GM21381 (cell line): ENCODE data around the gene FGF19.

Experiments
- ATAC-seq: cut with Tn5 transposase; IDR thresholded peaks from one replicate; pipeline ENCODE4 v1.9.1; 2021; ENCODE audit warnings: mild to moderate bottlenecking, moderate library complexity; ENCODE audit not compliant: unreplicated experiment

Gene FGF19

GRCh38 chr11:69703768-69704507 lies at the start of gene FGF19:
Gene FGF19, minus strand, starts transcription at chr11:69704022. Its CDS starts 146 bp downstream, at chr11:69703876.
- ATAC-seq, result no peak

DNA sequence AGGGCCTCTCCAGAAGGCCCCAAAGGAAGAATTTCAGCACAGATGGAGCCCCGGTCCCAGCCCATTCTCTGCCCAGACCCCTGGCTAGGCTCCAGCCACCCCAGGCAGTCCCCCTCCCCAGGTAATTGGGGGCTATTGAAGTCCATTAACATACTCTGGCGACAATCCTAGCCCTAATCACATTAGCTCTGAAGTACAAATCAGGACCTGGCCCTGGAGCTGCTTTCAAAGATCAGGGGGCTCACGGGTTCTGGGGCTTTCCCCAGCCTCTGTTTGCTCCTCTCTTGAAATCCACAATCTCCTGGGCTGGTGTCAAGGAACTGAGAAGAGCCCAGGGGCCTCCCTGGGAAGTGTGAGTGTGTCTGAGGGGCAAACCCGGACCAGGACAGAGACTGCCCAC lies 49.1 kb upstream of the FGF19 start:
- no peak for ATAC-seq

- no peak for ATAC-seq
These were observed 47.2 kb upstream of the FGF19 start for GRCh38 chr11:69750875-69751597.

GRCh38 chr11:69750108-69750850 lies 46.5 kb upstream of the FGF19 start:
- ATAC-seq, result no peak

GRCh38 chr11:69748637-69749036 lies 44.8 kb upstream of the FGF19 start:
- no peak for ATAC-seq

DNA sequence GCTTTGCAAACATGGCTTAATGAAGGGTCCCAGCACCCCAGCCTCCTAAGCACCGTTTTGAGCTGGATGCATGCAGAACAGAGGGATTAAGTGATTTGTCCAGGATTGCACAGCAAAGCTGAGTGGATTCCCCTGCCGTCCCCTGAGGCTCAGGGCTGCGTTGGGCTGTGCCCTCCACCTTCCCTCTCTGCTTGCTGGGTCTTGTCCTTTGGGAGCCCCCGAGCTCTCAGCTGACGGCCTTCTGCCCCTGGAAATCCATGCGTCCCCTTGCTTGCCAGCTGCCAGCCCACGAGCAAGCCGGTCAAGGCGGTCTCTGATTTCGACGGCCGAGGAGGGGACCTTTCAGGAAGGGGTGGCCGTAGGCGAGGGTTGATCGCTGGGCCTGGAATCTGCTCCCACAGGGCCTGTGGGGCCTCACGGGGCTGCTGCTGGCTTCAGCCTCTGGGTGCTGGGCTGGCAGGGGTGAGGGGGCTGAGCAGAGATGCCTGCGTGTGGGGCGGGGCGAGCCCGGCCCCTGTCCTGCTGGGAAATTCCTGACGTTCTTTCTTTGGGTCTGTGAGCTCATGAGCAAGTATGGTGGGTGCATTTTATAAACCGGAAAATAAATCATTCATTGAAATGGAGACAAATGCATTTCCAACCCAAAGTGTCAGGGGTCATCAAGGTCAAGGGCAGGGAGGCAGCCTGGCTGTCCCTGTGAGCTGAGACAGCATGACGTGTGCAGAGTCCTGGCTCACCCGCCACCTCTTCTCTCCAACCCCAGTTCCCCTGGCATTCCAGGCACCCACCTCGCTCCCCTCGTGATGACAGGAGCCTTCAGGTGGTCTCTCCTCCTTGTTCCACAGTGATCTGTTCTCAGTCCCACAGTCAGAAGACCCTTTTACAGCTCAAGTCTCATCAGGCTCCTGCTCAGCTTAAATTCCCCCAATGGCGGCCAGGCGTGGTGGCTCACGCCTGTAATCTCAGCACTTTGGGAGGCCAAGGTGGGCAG lies 43.2 kb upstream of the FGF19 start:
- no peak for ATAC-seq

GRCh38 chr11:69746140-69746539 lies 42.3 kb upstream of the FGF19 start:
- no peak for ATAC-seq

DNA sequence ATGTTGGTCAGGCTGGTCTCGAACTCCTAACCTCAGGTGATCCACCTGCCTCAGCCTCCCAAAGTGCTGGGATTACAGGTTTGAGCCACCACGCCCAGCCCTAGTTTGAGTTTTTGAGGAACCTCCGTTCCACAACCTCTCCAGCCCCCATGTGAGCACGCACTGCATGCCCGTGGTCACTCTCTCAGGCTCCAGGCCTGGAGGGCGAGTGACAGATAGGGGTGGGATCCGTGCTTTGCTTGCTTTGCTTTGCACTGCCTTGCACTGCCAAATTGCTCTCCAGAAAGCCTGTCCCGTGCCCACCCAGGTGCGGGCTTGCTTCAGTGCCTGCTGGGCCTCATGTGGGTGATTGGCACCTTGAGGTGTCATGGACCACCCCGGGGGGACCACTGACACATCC lies 41.4 kb upstream of the FGF19 start:
- ATAC-seq, result no peak

GRCh38 chr11:69744435-69744834 lies 40.6 kb upstream of the FGF19 start:
- no peak for ATAC-seq

DNA sequence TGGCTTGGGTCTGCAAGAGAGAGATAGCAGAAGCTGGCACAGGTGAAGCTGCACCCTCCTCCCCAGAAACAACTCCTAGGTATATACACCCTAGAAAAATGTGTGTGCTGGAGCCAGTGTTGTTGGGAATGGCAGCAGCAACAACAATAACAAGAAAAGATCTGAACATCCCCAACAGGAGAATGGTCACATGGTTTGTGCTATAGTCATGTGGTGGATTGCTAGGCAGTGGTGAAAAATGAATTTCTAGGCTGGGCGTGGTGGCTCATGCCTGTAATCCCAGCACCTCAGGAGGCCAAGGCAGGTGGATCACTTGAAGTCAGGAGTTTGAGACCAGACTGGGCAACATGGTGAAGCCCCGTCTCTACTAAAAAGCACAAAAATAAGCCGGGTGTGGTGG lies 31.0 kb upstream of the FGF19 start:
- ATAC-seq, result no peak

- no peak for ATAC-seq
These were observed 30.5 kb upstream of the FGF19 start for GRCh38 chr11:69734367-69734766.

- no peak for ATAC-seq
These were observed 29.1 kb upstream of the FGF19 start for GRCh38 chr11:69732910-69733309.

- ATAC-seq, result no peak
These were observed 27.3 kb upstream of the FGF19 start for GRCh38 chr11:69731110-69731509.

DNA sequence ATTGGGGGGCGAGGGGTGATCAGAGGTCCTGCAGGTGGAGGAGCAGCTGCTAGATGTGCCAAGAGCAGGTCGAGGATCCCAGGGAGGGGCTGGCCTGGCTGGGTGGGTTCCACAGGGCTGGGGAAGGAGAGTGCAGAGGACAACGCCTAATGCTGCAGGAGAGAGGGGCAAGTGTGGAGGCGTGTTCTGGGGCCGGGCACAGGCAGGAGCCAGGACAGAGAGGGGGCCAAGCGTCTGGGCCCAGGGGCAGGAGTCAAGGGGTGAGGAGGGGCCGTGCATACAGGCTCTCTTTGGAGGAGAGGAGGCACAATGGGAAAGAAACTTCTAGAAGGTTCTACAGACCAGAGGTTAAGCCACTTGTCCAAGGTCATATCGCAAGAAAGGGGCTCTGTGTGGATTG lies 26.7 kb upstream of the FGF19 start:
- no peak for ATAC-seq

GRCh38 chr11:69729252-69729651 lies 25.4 kb upstream of the FGF19 start:
- no peak for ATAC-seq

DNA sequence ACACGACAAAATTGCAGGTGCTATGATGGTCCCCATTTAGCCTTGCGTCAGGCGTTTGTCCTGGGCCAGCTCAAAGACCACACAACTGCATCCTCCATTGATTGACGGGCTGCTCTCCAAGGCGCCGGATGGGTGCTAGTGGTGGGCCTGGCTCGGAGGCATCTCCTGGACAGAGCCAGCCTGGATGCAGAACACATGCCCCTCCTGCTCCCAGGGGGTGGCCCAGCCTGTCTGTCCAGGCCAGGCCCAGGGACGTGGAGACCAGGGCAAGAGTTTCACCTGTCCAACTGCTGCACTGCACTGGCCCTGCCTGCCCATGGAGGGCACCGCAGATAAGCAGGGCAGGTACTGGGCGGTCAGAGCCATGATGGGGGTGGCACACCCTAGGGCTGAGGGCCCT lies 23.4 kb upstream of the FGF19 start:
- no peak for ATAC-seq

- no peak for ATAC-seq
These were observed 22.7 kb upstream of the FGF19 start for GRCh38 chr11:69726481-69726880.

- ATAC-seq, result no peak
These were observed 22.2 kb upstream of the FGF19 start for GRCh38 chr11:69726019-69726418.

DNA sequence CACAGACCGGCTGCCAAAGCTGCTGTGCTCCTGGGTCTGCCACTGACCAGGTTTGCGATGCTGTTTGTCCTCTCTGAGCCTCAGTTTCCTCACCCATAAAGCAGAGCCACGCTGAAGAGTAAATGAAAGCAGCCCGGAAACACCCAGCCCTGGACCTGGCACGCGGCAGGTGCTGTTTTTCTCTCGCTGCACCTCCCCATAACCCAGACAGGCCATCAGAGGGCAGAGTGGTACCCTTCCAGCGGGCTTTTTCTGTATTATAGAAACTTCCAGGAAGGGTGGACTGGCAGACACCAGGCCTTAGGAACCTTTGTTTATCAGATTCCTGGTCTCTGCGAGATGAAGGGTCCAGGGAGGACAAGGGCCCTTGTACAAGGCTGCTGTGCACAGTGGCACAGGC lies 17.9 kb upstream of the FGF19 start:
- no peak for ATAC-seq

DNA sequence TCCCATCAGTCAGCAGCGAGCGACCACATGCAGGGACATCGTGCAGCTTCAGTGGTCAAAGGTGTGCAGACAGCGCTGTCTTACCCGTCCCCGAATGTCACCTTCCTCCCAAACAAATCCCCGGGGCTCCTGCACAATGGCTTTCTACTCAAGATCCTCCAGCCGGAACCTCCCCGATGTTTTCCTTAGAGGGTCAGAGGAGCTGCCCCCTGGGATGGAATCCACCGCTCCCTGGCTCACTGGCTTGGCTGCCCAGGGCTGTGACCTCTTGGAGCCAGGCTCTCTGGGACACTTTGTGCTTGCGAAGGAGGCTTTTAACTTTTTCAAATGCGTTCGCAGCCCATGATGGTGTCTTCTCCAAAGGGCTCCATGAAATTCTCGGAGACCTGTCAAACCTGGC lies 17.3 kb upstream of the FGF19 start:
- no peak for ATAC-seq

DNA sequence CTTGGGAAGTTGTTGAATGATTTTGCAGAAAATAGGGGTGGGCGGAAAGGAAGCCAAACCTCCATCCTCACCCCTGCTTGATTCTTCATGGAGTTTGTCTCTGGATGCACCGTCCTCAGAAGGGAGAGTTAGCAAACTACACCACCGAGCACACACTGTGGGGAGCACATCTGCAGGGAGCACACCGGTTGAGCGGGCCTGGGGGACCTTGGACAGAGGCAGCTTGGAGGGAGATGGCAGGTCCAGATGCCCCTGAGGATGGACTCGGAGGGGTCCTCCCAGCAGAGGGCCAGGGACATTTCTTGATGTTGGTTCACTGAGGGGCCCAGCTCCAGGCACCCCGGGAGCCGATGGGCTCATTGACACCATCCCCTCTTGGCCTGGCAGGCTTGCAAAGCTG lies 15.1 kb upstream of the FGF19 start:
- no peak for ATAC-seq
